DOHH2 (cell line): Measurements from ENCODE around the gene RBM17.
"Not testable (repeated sequence)": the region's sequence is repeated elsewhere in the genome, so short reads cannot be mapped to it uniquely, and the experiment has no call there.

Experiments
- H3F3A ChIP-seq: fragments of 200-600 bp; sonication (generic), shearing (Covaris generic); 2 replicates; pipeline ENCODE4 v1.6.0; 2016; ENCODE audit warnings: antibody characterized with exemption, mild to moderate bottlenecking; ENCODE audit not compliant: control insufficient read depth, insufficient read depth
- H3K27ac ChIP-seq: fragments of 200-600 bp; sonication (generic); 2 replicates; pipeline ENCODE4 v1.5.1; 2014; ENCODE audit warnings: low read depth, mild to moderate bottlenecking, low read length, moderate library complexity
- H3K27me3 ChIP-seq: fragments of 200-600 bp; sonication (generic); 2 replicates; pipeline ENCODE4 v1.6.1; 2014; ENCODE audit warnings: mild to moderate bottlenecking, low read length, mixed read lengths; ENCODE audit not compliant: control insufficient read depth
- H3K36me3 ChIP-seq: fragments of 200-600 bp; sonication (generic); 2 replicates; pipeline ENCODE4 v1.6.1; 2014; ENCODE audit warnings: mild to moderate bottlenecking, low read length, moderate library complexity, mixed read lengths; ENCODE audit not compliant: control insufficient read depth
- H3K4me1 ChIP-seq: fragments of 200-600 bp; sonication (generic); 2 replicates; pipeline ENCODE4 v1.6.1; 2014; ENCODE audit warnings: mild to moderate bottlenecking, low read length, mixed read lengths; ENCODE audit not compliant: control insufficient read depth
- H3K4me2 ChIP-seq: fragments of 200-600 bp; sonication (generic); 2 replicates; pipeline ENCODE4 v1.6.0; 2014; ENCODE audit warnings: mild to moderate bottlenecking, low read length, moderate library complexity
- H3K4me3 ChIP-seq: fragments of 200-600 bp; sonication (generic); 2 replicates; pipeline ENCODE4 v1.5.1; 2014; ENCODE audit warnings: mild to moderate bottlenecking, low read length, mixed read lengths
- H3K79me2 ChIP-seq: fragments of 200-600 bp; sonication (generic); 2 replicates; pipeline ENCODE4 v1.6.1; 2014; ENCODE audit warnings: mild to moderate bottlenecking, low read length, mixed read lengths; ENCODE audit not compliant: control insufficient read depth
- H3K9me2 ChIP-seq: fragments of 200-600 bp; sonication (generic); replicated peaks from 2 replicates; pipeline ENCODE4 v1.6.1; 2014; ENCODE audit warnings: mild to moderate bottlenecking, low read length, mixed read lengths; ENCODE audit not compliant: control insufficient read depth
- H3K9me3 ChIP-seq: fragments of 200-600 bp; sonication (generic); 2 replicates; pipeline ENCODE4 v1.6.1; 2014; ENCODE audit warnings: antibody characterized with exemption, low read length, mixed read lengths; ENCODE audit not compliant: control insufficient read depth, insufficient read depth
- H4K20me1 ChIP-seq: fragments of 200-600 bp; sonication (generic); 2 replicates; pipeline ENCODE4 v1.6.0; 2014; ENCODE audit warnings: low read depth, mild to moderate bottlenecking, antibody characterized with exemption, low read length, moderate library complexity; ENCODE audit not compliant: control insufficient read depth, insufficient read depth
- CTCF ChIP-seq: fragments of 200-600 bp; sonication (generic); IDR thresholded peaks from one replicate; pipeline ENCODE4 v1.5.1; 2014; ENCODE audit warnings: antibody characterized with exemption, mild to moderate bottlenecking, low read depth, low read length; ENCODE audit not compliant: poor library complexity, severe bottlenecking
- EZH2phosphoT487 ChIP-seq: fragments of 200-600 bp; sonication (generic); IDR thresholded peaks from 2 replicates; pipeline ENCODE4 v1.6.1; 2017; ENCODE audit warnings: borderline replicate concordance, mild to moderate bottlenecking, antibody characterized with exemption, low read length, moderate library complexity, mixed read lengths

RBM17 gene

GRCh38 chr10:6165221-6165725 lies 76.4 kb downstream of the RBM17 start:
- Histone ChIP-seq H3K79me2 (peaks cover 76% of the 10 kb centered on the region), H3K9me2 (no peaks in the 10 kb centered on the region), H4K20me1 (peaks cover 4% of the 10 kb centered on the region; the same call in 1 of the 2 replicates), H3F3A (peaks cover 18% of the 10 kb centered on the region), H3K27ac (no peak overlapping the region), H3K4me2 (peak overlapping the region; percentile 87), H3K4me3 (peak overlapping the region; percentile 94), H3K4me1 (peaks cover 22% of the 10 kb centered on the region), H3K27me3 (no peaks in the 10 kb centered on the region), H3K9me3 (no peaks in the 10 kb centered on the region), H3K36me3 (peaks cover 50% of the 10 kb centered on the region)
- TF ChIP-seq EZH2phosphoT487 (no peak), CTCF (no peak)

DNA sequence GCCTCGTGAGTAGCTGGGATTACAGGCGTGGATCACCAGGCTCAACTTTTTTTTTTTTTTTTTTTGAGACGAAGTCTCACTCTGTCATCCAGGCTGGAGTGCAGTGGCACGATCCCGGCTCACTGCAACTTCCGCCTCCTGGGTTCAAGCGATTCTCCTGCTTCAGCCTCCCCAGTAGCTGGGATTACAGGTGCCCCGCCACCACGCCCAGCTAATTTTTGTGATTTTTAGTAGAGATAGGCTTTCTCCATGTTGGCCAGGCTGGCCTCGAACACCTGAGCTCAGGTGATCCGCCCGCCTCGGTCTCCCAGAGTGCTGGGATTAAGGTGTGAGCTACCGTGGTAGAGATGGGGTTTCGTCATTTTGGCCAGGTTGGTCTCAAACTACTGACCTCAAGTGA lies 77.1 kb downstream of the RBM17 start:
- Histone ChIP-seq H3K79me2 (peaks cover 81% of the 10 kb centered on the region), H3F3A (peaks cover 18% of the 10 kb centered on the region), H3K4me1 (peaks cover 22% of the 10 kb centered on the region), H3K36me3 (peaks cover 50% of the 10 kb centered on the region)
- not testable (repeated sequence) for H3K27me3 ChIP-seq, H3K9me3 ChIP-seq, H3K4me2 ChIP-seq, H3K27ac ChIP-seq, H3K9me2 ChIP-seq, H3K4me3 ChIP-seq, H4K20me1 ChIP-seq
